K562 (cell line): Measurements from ENCODE around the gene WDR88. TPM values are rescaled to one million over a fixed set of nuclear protein-coding genes. Genes with fewer than 3 reads are reported as not detected.

Source experiments
- CREB1 ChIP-seq, 2 experiments: sonication (generic) in 1 of 2; formaldehyde crosslinking in 1 of 2; IDR thresholded peaks; 2 replicates each; pipeline versions ENCODE4 v1.6.1 to v1.8.0; 2012 to 2022; ENCODE audit warnings: inconsistent platforms in 1 of 2, mild to moderate bottlenecking in 1 of 2, missing genetic modification reagents in 1 of 2, moderate library complexity in 1 of 2
- CREM ChIP-seq: IDR thresholded peaks from 2 replicates; pipeline ENCODE4 v1.6.1; 2014; ENCODE audit warnings: antibody characterized with exemption, low read depth
- CTCFL ChIP-seq: IDR thresholded peaks from 2 replicates; pipeline ENCODE4 v1.6.1; 2011; ENCODE audit warnings: borderline replicate concordance, low read depth, mild to moderate bottlenecking, moderate library complexity, low read length; ENCODE audit not compliant: insufficient read depth, poor library complexity, severe bottlenecking
- ELF4 ChIP-seq: fragments of 450-650 bp; formaldehyde crosslinking; IDR thresholded peaks from 2 replicates; pipeline ENCODE4 v1.4.0; 2022; ENCODE audit warnings: missing genetic modification characterization
- ESRRA ChIP-seq: fragments of 450-650 bp; IDR thresholded peaks from 2 replicates; pipeline ENCODE4 v1.6.1; 2014; ENCODE audit warnings: low read depth, mild to moderate bottlenecking, moderate library complexity, borderline replicate concordance
- KAT2B ChIP-seq: IDR thresholded peaks from one replicate; pipeline ENCODE4 v1.6.1; 2012; ENCODE audit warnings: low read depth, mild to moderate bottlenecking, control low read depth, inconsistent platforms, low read length, moderate library complexity
- MTA2 ChIP-seq: fragments of 450-650 bp; IDR thresholded peaks from 2 replicates; pipeline ENCODE4 v1.6.1; 2016; ENCODE audit warnings: low read depth
- NR2C2 ChIP-seq, 2 experiments: fragments of 200-800 bp in 1 of 2; sonication (Bioruptor generic) in 1 of 2; sonication (generic) in 1 of 2; formaldehyde crosslinking in 1 of 2; IDR thresholded peaks; 2 replicates each; pipeline versions ENCODE4 v1.6.1 to v1.8.0; 2016 to 2022; ENCODE audit warnings: mild to moderate bottlenecking in 1 of 2, missing compliant biosample characterization in 1 of 2, missing genetic modification characterization in 1 of 2, missing genetic modification reagents in 1 of 2
- RBBP5 ChIP-seq: fragments of 200-600 bp; sonication (generic); IDR thresholded peaks from 2 replicates; pipeline ENCODE4 v1.6.1; 2012; ENCODE audit warnings: borderline replicate concordance, mild to moderate bottlenecking, low read length, control low read depth, inconsistent platforms; ENCODE audit not compliant: insufficient read depth, poor library complexity, severe bottlenecking
- TRIM28 ChIP-seq: fragments of 450-650 bp; IDR thresholded peaks from 2 replicates; pipeline ENCODE4 v1.6.1; 2017
- ZKSCAN1 ChIP-seq: fragments of 150-350 bp; IDR thresholded peaks from 2 replicates; pipeline ENCODE4 v1.6.1; 2016; ENCODE audit warnings: low read depth, low read length
- ZNF146 ChIP-seq: IDR thresholded peaks from one replicate; pipeline ENCODE4 v1.6.1; 2018; ENCODE audit warnings: missing compliant biosample characterization; ENCODE audit not compliant: unreplicated experiment
- ZNF431 ChIP-seq: sonication (generic); formaldehyde crosslinking; IDR thresholded peaks from 2 replicates; pipeline ENCODE4 v1.8.0; 2022; ENCODE audit warnings: mild to moderate bottlenecking, missing genetic modification reagents
- polyA plus RNA-seq, 8 experiments: library from polyadenylated mRNA; depleted of rRNA in 4 of 8; stranded (reverse) in 5 of 8; unstranded in 3 of 8; fragments of >200 nt; fragmentation: Nextera tagmentation in 2 of 8; fragmentation: Illumina TruSeq in 1 of 8; extraction: Ambion mirVana in 2 of 8; extraction: Trizol in 1 of 8; gene quantifications; 2 replicates each; pipeline versions ENCODE4 v1.2.1 to v1.2.3, GENCODE V29; 2011 to 2014; ENCODE audit warnings: inconsistent platforms in 1 of 8, missing spikeins in 1 of 8
- total RNA-seq, 7 experiments: library from RNA; depleted of rRNA in 6 of 7; stranded (reverse); fragments of >200 nt in 6 of 7; fragmentation: Illumina TruSeq in 2 of 7; extraction: Trizol in 2 of 7; gene quantifications; 2 replicates each; pipeline versions ENCODE4 v1.2.1 to v1.2.3, GENCODE V29; 2011 to 2021; ENCODE audit warnings: low replicate concordance in 1 of 7
- TF ChIP-seq, protein P1 (sequence below): sonication (generic); formaldehyde crosslinking; IDR thresholded peaks from 2 replicates; pipeline ENCODE4 v1.8.1; 2023; ENCODE audit warnings: mild to moderate bottlenecking, missing genetic modification reagents
- TF ChIP-seq, protein P2 (sequence below): sonication (generic); formaldehyde crosslinking; IDR thresholded peaks from 2 replicates; pipeline ENCODE4 v1.9.0; 2022; ENCODE audit warnings: mild to moderate bottlenecking, missing genetic modification reagents
- TF ChIP-seq, protein P3 (sequence below), 2 experiments: IDR thresholded peaks; 2 replicates each; pipeline ENCODE4 v1.6.1; 2011; ENCODE audit warnings: borderline replicate concordance in 1 of 2, control low read depth in 1 of 2, low read depth in 1 of 2, low read length in 1 of 2, mild to moderate bottlenecking in 1 of 2, mixed read lengths in 1 of 2, moderate library complexity in 1 of 2; ENCODE audit not compliant: insufficient read depth in 1 of 2, insufficient read length in 1 of 2, poor library complexity in 1 of 2, severe bottlenecking in 1 of 2; ENCODE audit errors: extremely low read depth in 1 of 2

The WDR88 gene
- total and polyA plus RNA-seq, 9 of the 15 experiments (the other 6 are each of a cell fraction or from before 2014, with no cell fraction given) = 0.03 to 0.04 TPM; not detected in 7

DNA sequence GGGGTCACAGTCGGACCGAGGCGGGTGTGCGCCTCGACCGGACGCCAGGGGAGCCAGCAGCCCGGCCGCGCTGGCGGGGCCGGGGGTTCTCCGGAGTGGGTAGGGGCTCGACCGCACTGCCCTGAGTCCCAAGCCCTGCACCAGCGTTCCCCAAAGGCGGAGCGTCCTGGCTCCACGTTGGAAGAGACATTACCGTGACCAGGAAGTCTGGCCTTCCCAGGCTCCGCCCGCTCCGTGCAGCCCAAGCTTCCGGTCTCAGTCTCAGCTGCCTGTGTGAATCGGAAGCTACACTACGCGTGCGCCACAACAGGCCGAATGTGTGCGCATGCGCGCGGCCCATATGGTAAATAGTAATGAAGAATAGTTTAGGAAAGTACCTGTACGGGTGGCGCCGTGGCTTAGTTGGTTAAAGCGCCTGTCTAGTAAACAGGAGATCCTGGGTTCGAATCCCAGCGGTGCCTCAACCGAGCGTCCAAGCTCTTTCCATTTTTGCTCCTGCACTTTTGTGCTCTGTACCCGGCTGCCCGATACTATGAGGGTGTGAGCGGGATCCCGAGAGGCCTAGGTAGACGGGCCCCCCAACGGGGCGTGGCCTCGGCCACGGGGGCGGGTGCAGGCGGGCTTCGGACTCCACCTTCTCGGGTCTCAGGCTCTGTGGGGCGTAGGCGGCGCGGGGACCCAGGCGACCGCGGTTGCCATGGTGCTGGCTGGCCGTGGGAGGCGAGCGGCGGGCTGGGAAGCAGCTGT lies 44.9 kb downstream of the WDR88 start (continued):
- TF ChIP-seq ELF4 (CRISPR knock-in tag) (0 out of 2 replicates have a peak, but pooled peaks have one; percentile 64), MTA2 (no peak), CREM (peak; percentile 41; the same call in 1 of the 2 replicates), CREB1 (IDR thresholded peaks at IDR 0.05) (no peak), CREB1 (CRISPR knock-in tag; IDR thresholded peaks at IDR 0.05) (peak; percentile 64), CTCFL (peak; percentile 70), TRIM28 (peak; percentile 50; the same call in 1 of the 2 replicates), RBBP5 (peak; percentile 98), ESRRA (0 out of 2 replicates have a peak, but pooled peaks have one; percentile 14), NR2C2 (CRISPR knock-in tag; IDR thresholded peaks at IDR 0.05) (no peak), NR2C2 (tag; IDR thresholded peaks at IDR 0.05) (peak; percentile 81), ZNF146 (CRISPR knock-in tag) (no peak), ZKSCAN1 (0 out of 2 replicates have a peak, but pooled peaks have one; percentile 31), ZNF431 (CRISPR knock-in tag) (0 out of 2 replicates have a peak, but pooled peaks have one; percentile 28), KAT2B (no peak)
- TF ChIP-seq, protein P1, sequence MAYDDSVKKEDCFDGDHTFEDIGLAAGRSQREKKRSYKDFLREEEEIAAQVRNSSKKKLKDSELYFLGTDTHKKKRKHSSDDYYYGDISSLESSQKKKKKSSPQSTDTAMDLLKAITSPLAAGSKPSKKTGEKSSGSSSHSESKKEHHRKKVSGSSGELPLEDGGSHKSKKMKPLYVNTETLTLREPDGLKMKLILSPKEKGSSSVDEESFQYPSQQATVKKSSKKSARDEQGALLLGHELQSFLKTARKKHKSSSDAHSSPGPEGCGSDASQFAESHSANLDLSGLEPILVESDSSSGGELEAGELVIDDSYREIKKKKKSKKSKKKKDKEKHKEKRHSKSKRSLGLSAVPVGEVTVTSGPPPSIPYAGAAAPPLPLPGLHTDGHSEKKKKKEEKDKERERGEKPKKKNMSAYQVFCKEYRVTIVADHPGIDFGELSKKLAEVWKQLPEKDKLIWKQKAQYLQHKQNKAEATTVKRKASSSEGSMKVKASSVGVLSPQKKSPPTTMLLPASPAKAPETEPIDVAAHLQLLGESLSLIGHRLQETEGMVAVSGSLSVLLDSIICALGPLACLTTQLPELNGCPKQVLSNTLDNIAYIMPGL (CRISPR knock-in tag) = peak; percentile 96
- TF ChIP-seq, protein P2, sequence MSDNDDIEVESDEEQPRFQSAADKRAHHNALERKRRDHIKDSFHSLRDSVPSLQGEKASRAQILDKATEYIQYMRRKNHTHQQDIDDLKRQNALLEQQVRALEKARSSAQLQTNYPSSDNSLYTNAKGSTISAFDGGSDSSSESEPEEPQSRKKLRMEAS (CRISPR knock-in tag) = 0 out of 2 replicates have a peak, but pooled peaks have one; percentile 11
- TF ChIP-seq, protein P3, sequence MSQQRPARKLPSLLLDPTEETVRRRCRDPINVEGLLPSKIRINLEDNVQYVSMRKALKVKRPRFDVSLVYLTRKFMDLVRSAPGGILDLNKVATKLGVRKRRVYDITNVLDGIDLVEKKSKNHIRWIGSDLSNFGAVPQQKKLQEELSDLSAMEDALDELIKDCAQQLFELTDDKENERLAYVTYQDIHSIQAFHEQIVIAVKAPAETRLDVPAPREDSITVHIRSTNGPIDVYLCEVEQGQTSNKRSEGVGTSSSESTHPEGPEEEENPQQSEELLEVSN (IDR thresholded peaks at IDR 0.05; ENCODE audit: borderline replicate concordance in 1 of 2, extremely low read depth in 1 of 2, insufficient read depth in 1 of 2, insufficient read length in 1 of 2, low read depth in 1 of 2, low read length in 1 of 2, poor library complexity in 1 of 2, severe bottlenecking in 1 of 2) = peak in 1 of 2 experiments; percentile 13
